ENCODE data around the gene TMCC3. TPM values are rescaled to one million over a fixed set of nuclear protein-coding genes. Genes with fewer than 3 reads are reported as not detected.

TMCC3 gene
- total RNA-seq, 4 donors from 2014 or later: 9.0 to 16.1 (median 14.6) TPM

GRCh38 chr12:94687891-94688290 lies 37.5 kb upstream of the TMCC3 start:
- TF ChIP-seq POLR2A (IDR thresholded peaks at IDR 0.05): no peak
- no peak for TF ChIP-seq EP300 (IDR thresholded peaks at IDR 0.05)
- TF ChIP-seq CTCF (IDR thresholded peaks at IDR 0.05): no peak
- H3K9me3 ChIP-seq: no peaks in the 10 kb centered on the region
- DNase-seq (ENCODE audit: low spot score in 2 of 2): no peak
- H3K27me3 ChIP-seq: no peaks in the 10 kb centered on the region
- H3K4me3 ChIP-seq: no peak overlapping the region
- 82% methylated on average over 6 of the region's 6 CpGs for WGBS, 2 donors
- peaks cover 0 to 22% (median 12%) of the 10 kb centered on the region in 4 donors for H3K4me1 ChIP-seq
- no peaks in the 10 kb centered on the region for H3K36me3 ChIP-seq
- H3K27ac ChIP-seq: peak overlapping the region in 1 of 4 donors; percentile 44

GRCh38 chr12:94686834-94687628 lies 36.7 kb upstream of the TMCC3 start:
- H3K4me3 ChIP-seq: no peak overlapping the region
- no peaks in the 10 kb centered on the region for H3K36me3 ChIP-seq
- no peak for DNase-seq (ENCODE audit: low spot score in 2 of 2)
- WGBS, 2 donors: 59 to 71% methylated on average over 6 of the region's 6 CpGs
- no peaks in the 10 kb centered on the region for H3K9me3 ChIP-seq
- no peak for TF ChIP-seq EP300 (IDR thresholded peaks at IDR 0.05)
- TF ChIP-seq POLR2A (IDR thresholded peaks at IDR 0.05): no peak
- TF ChIP-seq CTCF (IDR thresholded peaks at IDR 0.05): no peak
- no peaks in the 10 kb centered on the region for H3K27me3 ChIP-seq
- H3K4me1 ChIP-seq: peaks cover 0 to 22% (median 12%) of the 10 kb centered on the region in 4 donors
- peak overlapping the region in 1 of 4 donors; percentile 44 for H3K27ac ChIP-seq

- Histone ChIP-seq H3K4me3 (no peak overlapping the region), H3K27ac (no peak overlapping the region), H3K4me1 (peaks cover 0 to 9% (median 3%) of the 10 kb centered on the region in 4 donors), H3K9me3 (no peaks in the 10 kb centered on the region), H3K27me3 (no peaks in the 10 kb centered on the region), H3K36me3 (no peaks in the 10 kb centered on the region)
- WGBS, 2 donors: 94 to 95% methylated on average over 7 of the region's 7 CpGs
- no peak for TF ChIP-seq EP300 (IDR thresholded peaks at IDR 0.05)
- TF ChIP-seq CTCF (IDR thresholded peaks at IDR 0.05): no peak
- TF ChIP-seq POLR2A (IDR thresholded peaks at IDR 0.05): no peak
- DNase-seq (ENCODE audit: low spot score in 2 of 2): no peak
Observed at GRCh38 chr12:94684416-94685142, 34.2 kb upstream of the TMCC3 start.

GRCh38 chr12:94679554-94680195 lies 29.3 kb upstream of the TMCC3 start:
- TF ChIP-seq EP300 (IDR thresholded peaks at IDR 0.05) (no peak), CTCF (IDR thresholded peaks at IDR 0.05) (no peak), POLR2A (IDR thresholded peaks at IDR 0.05) (no peak)
- H3K4me1 ChIP-seq: peaks cover 0 to 21% (median 3%) of the 10 kb centered on the region in 4 donors
- no peak for DNase-seq (ENCODE audit: low spot score in 2 of 2)
- no peaks in the 10 kb centered on the region for H3K9me3 ChIP-seq
- no peaks in the 10 kb centered on the region for H3K27me3 ChIP-seq
- no peak overlapping the region for H3K4me3 ChIP-seq
- H3K36me3 ChIP-seq: no peaks in the 10 kb centered on the region
- 53 to 64% methylated on average over 4 of the region's 4 CpGs for WGBS, 2 donors
- no peak overlapping the region for H3K27ac ChIP-seq

Data from tibial nerve (tissue), 4 donors.